Measurements from ENCODE around the gene TMEM223.

- no peak for TF ChIP-seq POLR2A (IDR thresholded peaks at IDR 0.05; ENCODE audit: low read depth)
- no peak for TF ChIP-seq CTCF (IDR thresholded peaks at IDR 0.05)
- no peak for TF ChIP-seq POLR2AphosphoS5 (IDR thresholded peaks at IDR 0.05)
Measured at GRCh38 chr11:62770778-62771143, 21.0 kb downstream of the TMEM223 start.
